GM12872 (cell line): ENCODE data around the gene SLFN13.

Experiments used
- TF ChIP-seq, protein P1 (sequence below): IDR thresholded peaks from 3 replicates; pipeline ENCODE4 v1.5.1; 2011; ENCODE audit warnings: low read depth, mild to moderate bottlenecking, low read length, moderate library complexity; ENCODE audit not compliant: insufficient read depth

The SLFN13 gene

DNA sequence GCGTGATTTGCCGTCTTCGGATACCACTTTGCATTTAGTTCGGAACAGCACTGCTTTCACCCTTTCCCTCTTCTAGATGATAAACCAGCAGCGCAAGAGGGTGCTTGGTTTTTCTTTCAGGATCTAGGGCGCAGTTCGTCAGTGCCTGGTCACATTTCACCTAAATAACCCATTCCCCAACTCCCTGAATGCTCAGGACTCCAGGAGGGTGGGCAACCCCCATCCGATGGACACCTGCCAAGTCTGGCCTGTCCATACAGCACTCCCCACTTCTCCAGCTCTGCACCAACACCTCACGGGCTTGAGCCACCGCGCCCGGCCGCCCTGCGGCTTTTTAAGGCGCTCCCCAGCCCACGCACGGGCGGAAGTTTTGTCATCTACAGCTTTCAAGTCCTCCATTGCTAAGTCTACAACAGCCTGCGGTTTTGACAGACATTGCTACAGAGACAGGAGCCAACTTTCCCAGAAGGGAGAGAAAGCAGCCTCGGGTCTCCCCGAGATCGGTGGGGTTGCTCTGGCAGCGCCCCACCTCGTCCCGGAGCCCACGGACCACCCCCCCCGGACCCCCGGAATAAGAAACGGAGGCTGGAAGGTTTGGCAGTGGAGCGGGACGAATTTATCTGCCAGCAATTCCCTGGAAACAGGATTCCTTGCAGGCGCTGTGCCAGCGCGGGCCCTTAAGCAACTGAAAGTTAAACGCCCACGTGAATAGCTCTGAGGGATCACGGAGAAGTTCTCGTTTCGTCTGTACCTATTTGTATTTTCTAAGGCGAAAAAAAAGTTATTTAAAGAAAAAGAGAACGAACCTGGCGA is 38.6 kb upstream of the SLFN13 start:
- TF ChIP-seq, protein P1, sequence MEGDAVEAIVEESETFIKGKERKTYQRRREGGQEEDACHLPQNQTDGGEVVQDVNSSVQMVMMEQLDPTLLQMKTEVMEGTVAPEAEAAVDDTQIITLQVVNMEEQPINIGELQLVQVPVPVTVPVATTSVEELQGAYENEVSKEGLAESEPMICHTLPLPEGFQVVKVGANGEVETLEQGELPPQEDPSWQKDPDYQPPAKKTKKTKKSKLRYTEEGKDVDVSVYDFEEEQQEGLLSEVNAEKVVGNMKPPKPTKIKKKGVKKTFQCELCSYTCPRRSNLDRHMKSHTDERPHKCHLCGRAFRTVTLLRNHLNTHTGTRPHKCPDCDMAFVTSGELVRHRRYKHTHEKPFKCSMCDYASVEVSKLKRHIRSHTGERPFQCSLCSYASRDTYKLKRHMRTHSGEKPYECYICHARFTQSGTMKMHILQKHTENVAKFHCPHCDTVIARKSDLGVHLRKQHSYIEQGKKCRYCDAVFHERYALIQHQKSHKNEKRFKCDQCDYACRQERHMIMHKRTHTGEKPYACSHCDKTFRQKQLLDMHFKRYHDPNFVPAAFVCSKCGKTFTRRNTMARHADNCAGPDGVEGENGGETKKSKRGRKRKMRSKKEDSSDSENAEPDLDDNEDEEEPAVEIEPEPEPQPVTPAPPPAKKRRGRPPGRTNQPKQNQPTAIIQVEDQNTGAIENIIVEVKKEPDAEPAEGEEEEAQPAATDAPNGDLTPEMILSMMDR, result no peak

DNA sequence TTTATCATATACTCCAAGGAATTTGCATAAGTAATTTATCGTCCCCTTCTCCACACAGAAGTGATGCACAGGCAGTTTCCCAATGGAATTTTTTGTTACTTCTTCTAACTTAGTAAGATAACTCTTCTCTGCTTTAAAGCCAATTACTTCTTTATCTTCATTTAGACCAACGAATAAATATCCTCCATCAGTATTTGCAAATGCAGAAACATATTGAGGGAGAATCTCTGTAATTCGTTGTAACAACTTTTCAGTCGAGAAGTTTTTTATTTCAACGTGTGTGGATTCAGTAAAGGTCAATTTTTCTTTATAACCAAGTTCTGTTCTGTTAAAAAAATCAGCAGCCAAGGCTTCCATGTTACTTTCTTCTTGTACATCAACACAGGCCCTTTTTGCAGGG is 30.7 kb upstream of the SLFN13 start:
- TF ChIP-seq, protein P1, result no peak

DNA sequence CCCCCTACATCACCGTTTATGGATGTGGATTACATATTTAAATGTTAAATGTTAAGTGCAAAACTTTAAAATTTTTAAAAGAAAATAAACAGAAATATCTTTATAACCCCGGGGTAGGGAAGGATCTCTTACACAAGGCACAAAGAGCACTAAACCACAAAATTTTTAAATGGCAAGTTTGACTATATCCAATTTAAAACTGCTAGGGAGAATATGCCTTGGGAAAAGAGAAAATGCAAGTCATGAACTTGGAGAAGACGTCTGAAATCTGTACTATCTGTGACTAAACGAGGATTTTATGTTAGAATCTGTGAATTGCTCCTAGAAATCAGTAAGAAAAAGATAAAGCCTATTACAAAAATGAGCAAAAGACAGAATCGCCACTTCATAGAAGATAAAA is 28.7 kb upstream of the SLFN13 start:
- TF ChIP-seq, protein P1, result no peak

DNA sequence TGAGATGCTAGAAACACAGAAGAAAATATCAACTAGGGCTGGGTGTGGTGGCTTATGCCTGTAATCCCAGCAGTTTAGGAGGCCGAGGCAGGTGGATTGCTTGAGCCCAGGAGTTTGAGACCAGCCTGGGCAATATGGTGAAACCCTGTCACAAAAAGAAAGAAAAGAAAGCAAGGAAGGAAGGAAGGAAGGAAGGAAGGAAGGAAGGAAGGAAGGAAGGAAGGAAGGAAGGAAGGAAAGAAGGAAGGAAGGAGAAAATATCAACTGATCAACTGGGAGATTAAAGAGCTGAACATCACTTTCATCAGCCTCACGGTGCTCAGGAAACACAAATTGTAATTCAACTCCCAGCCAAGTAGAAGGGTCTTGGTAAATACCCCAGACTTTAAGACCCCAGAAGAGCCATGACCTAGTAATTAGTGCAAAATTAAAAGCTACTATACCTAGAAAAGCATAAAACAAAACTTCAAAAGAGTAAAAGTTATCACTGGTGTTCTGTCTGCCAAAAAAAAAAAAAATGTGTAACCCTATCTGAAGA is 27.8 kb upstream of the SLFN13 start:
- TF ChIP-seq, protein P1, result no peak

DNA sequence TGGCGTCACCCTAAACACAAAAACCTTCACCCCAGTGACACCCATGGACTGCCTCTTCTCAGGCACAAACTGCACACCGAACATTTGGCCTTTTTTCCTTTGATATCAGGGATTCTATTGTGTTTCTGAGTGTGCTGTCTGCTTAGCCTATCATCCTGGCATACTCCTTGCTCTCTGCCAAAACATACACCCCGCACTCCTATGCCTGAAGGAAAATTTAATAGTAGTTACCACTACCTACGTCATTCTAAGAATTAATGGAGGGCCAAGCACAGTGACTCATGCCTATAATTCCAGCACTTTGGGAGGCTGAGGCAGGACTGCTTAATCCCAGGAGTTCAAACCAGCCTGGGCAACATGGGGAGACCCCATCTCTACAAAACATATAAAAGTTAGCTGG is 19.9 kb upstream of the SLFN13 start:
- TF ChIP-seq, protein P1, result no peak

DNA sequence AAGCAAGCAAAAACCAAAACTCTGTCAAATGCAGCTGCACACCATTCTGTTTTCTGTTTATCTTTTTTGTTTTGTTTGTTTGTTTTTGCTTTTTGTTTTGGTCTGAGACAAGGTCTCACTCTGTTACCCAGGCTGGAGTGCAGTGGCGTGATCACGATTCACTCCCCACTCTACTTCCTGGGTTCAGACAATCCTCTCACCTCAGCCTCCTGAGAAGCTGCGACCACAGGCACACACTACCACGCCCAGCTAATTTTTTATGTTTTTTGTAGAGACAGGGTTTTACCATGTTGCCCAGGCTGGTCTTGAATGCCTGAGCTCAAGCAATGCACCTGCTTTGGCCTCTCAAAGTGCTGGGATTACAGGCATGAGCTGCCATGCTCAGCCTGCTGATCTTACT is 19.3 kb upstream of the SLFN13 start:
- TF ChIP-seq, protein P1, result no peak

DNA sequence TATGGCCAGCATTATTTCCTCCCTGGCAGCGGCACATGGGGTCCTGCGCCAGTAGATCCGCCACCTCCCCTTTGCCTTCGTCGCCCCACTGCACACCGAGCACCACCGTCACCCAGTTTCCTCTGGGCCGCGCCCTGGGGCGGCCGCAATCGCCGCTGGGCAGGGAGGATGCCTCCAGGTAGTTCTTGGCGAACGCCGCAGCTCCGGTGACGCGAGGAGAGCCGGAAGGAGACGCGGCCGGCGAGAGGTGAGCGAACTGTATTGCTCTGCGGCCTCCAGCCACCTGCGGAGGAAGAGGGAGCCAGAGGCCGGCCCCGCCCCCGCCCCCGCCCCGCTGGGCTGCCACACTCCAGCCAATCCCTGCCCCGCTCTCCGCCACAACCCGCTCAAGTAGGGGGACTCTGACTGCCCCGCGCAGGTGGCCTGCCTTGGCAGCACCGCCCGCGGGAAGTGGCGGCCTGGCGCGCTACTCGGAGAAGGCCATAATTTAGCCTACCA is 11.8 kb upstream of the SLFN13 start:
- TF ChIP-seq, protein P1, result no peak
